Glutamatergic neuron (in vitro differentiated cells): ENCODE measurements around the gene ST6GALNAC3. TPM values are rescaled to one million over a fixed set of nuclear protein-coding genes. Genes with fewer than 3 reads are reported as not detected.

ENCODE experiments used
- DNase-seq: peaks from one replicate; pipeline ENCODE4 v3.0.0; 2022
- H3K27ac Mint-ChIP-seq: one replicate; pipeline ENCODE4 v1.8.0; 2020; ENCODE audit warnings: mild to moderate bottlenecking, mixed read lengths, inconsistent platforms; ENCODE audit not compliant: unreplicated experiment
- H3K27me3 Mint-ChIP-seq: one replicate; pipeline ENCODE4 v1.8.0; 2020; ENCODE audit warnings: mild to moderate bottlenecking, moderate library complexity, mixed read lengths, inconsistent platforms; ENCODE audit not compliant: unreplicated experiment
- H3K36me3 Mint-ChIP-seq: one replicate; pipeline ENCODE4 v1.8.0; 2020; ENCODE audit warnings: mild to moderate bottlenecking, mixed read lengths, inconsistent platforms; ENCODE audit not compliant: unreplicated experiment
- H3K4me1 Mint-ChIP-seq: one replicate; pipeline ENCODE4 v1.8.0; 2020; ENCODE audit warnings: mild to moderate bottlenecking, low read depth, mixed read lengths, inconsistent platforms; ENCODE audit not compliant: unreplicated experiment
- H3K4me3 Mint-ChIP-seq: one replicate; pipeline ENCODE4 v1.8.0; 2020; ENCODE audit warnings: mild to moderate bottlenecking, mixed read lengths, inconsistent platforms; ENCODE audit not compliant: unreplicated experiment
- H3K9me3 Mint-ChIP-seq: one replicate; pipeline ENCODE4 v1.8.0; 2020; ENCODE audit warnings: mild to moderate bottlenecking, moderate library complexity, mixed read lengths, inconsistent platforms; ENCODE audit not compliant: unreplicated experiment
- CTCF ChIP-seq: fragments of 200-600 bp; sonication (generic); IDR thresholded peaks from one replicate; pipeline ENCODE4 v1.5.0; 2021; ENCODE audit not compliant: partially characterized antibody, unreplicated experiment
- total RNA-seq: library from RNA; stranded (reverse); fragmentation: NEBNext Ultra II Directional; extraction: Animal tissue kit (Norgen Biotek cat#: 25700); gene quantifications from one replicate; pipeline ENCODE4 v1.2.1, GENCODE V29; 2021; ENCODE audit not compliant: unreplicated experiment

Gene ST6GALNAC3
- total RNA-seq, 1 donor from 2014 or later, result 6.5 TPM

- no peak overlapping the region for H3K27ac Mint-ChIP-seq
- peaks cover 29% of the 10 kb centered on the region for H3K4me1 Mint-ChIP-seq
These were observed 179.8 kb downstream of the ST6GALNAC3 start for GRCh38 chr1:76254104-76255030.

GRCh38 chr1:76256289-76257223 lies 182.0 kb downstream of the ST6GALNAC3 start:
- Mint-ChIP-seq H3K4me3 (no peak overlapping the region), H3K27ac (no peak overlapping the region), H3K27me3 (no peaks in the 10 kb centered on the region), H3K36me3 (no peaks in the 10 kb centered on the region), H3K4me1 (peaks cover 17% of the 10 kb centered on the region), H3K9me3 (no peaks in the 10 kb centered on the region)
- DNase-seq, result no peak
- TF ChIP-seq CTCF, result no peak

More at GRCh38 chr1:76254104-76255030, 179.8 kb downstream of the ST6GALNAC3 start:
- H3K36me3 Mint-ChIP-seq, result no peaks in the 10 kb centered on the region
- TF ChIP-seq CTCF, result no peak
- H3K27me3 Mint-ChIP-seq, result no peaks in the 10 kb centered on the region
- no peaks in the 10 kb centered on the region for H3K9me3 Mint-ChIP-seq
- H3K4me3 Mint-ChIP-seq, result no peak overlapping the region
- DNase-seq, result no peak

- Mint-ChIP-seq H3K4me1 (peaks cover 11% of the 10 kb centered on the region), H3K9me3 (no peaks in the 10 kb centered on the region), H3K27me3 (no peaks in the 10 kb centered on the region), H3K36me3 (no peaks in the 10 kb centered on the region), H3K4me3 (no peak overlapping the region), H3K27ac (no peak overlapping the region)
- no peak for DNase-seq
- no peak for TF ChIP-seq CTCF
These were observed 183.3 kb downstream of the ST6GALNAC3 start for GRCh38 chr1:76257823-76258222.

GRCh38 chr1:76259270-76259669 lies 184.7 kb downstream of the ST6GALNAC3 start:
- Mint-ChIP-seq H3K27ac (no peak overlapping the region), H3K4me3 (no peak overlapping the region), H3K36me3 (no peaks in the 10 kb centered on the region), H3K9me3 (no peaks in the 10 kb centered on the region), H3K4me1 (peaks cover 8% of the 10 kb centered on the region), H3K27me3 (no peaks in the 10 kb centered on the region)
- no peak for TF ChIP-seq CTCF
- no peak for DNase-seq
